Erythroblast (primary cell): ENCODE data around the gene ATP2A2.

Experiments used
- GATA1 ChIP-seq: IDR thresholded peaks from 2 replicates; pipeline ENCODE4 v1.6.1; 2011; ENCODE audit warnings: low read depth, mild to moderate bottlenecking, control low read depth, low read length, moderate library complexity
- POLR2A ChIP-seq: IDR thresholded peaks from 2 replicates; pipeline ENCODE4 v1.6.1; 2011; ENCODE audit warnings: mild to moderate bottlenecking, low read length

DNA sequence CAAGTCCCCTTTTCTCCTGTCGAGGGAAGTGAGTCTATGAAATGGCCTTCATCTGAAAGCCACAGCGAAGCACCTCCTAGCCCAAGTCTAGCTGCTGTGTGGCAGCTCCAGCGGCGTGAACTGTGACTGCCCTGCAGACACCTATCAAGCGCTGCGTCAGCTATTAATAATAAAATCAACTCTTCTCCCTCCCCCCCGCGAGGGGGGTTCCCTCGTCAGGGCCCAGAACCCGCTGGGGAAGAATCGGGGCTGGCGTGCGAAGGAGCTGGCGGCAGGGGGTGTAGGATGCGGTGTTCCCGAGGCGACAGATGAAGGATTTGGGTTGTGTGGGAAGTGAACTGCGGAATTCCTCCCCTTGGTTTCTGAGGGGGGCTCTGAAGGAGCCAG lies 662 bp upstream of the ATP2A2 start:
- no peak for TF ChIP-seq POLR2A
- no peak for TF ChIP-seq GATA1
